ENCODE measurements around the gene SLC13A5.

The SLC13A5 gene

GRCh38 chr17:6638046-6638908 lies 74.9 kb downstream of the SLC13A5 start:
- Mint-ChIP-seq H3K36me3 (ENCODE audit: low read depth) (peaks cover 56% of the 10 kb centered on the region), H3K27ac (peak overlapping the region; percentile 66), H3K4me1 (ENCODE audit: low read depth) (peaks cover 45% of the 10 kb centered on the region), H3K27me3 (no peaks in the 10 kb centered on the region), H3K9me3 (no peaks in the 10 kb centered on the region), H3K4me3 (peak overlapping the region; percentile 89)
- no peak for DNase-seq

DNA sequence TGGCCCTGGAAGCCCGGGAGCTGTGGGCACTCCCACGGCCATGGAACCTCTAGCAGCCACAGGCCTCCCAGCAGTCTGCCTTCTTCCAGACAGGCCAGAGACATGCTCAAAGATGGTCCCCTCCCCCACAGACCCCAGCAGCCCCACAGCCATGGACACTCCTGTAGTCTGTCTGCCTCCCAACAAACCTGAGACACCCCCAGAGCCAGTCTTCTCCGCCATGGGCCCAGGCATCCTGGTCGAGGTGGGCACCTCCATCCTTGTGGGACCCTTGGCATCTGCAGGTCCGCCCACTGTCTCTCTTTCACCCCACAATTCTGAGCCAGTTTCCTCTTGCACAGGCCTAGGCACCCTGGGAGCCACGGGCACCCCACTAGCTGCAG lies 75.7 kb downstream of the SLC13A5 start:
- Mint-ChIP-seq H3K36me3 (ENCODE audit: low read depth) (peaks cover 56% of the 10 kb centered on the region), H3K27me3 (no peaks in the 10 kb centered on the region), H3K9me3 (no peaks in the 10 kb centered on the region), H3K4me1 (ENCODE audit: low read depth) (peaks cover 37% of the 10 kb centered on the region), H3K4me3 (no peak overlapping the region), H3K27ac (peak overlapping the region; percentile 66)
- DNase-seq, result no peak

- H3K4me3 Mint-ChIP-seq, result no peak overlapping the region
- no peaks in the 10 kb centered on the region for H3K27me3 Mint-ChIP-seq
- H3K9me3 Mint-ChIP-seq, result no peaks in the 10 kb centered on the region
- DNase-seq, result no peak
- H3K36me3 Mint-ChIP-seq (ENCODE audit: low read depth), result peaks cover 56% of the 10 kb centered on the region
- peaks cover 31% of the 10 kb centered on the region for H3K4me1 Mint-ChIP-seq (ENCODE audit: low read depth)
- no peak overlapping the region for H3K27ac Mint-ChIP-seq
Observed at GRCh38 chr17:6636616-6637457, 76.3 kb downstream of the SLC13A5 start.

DNA sequence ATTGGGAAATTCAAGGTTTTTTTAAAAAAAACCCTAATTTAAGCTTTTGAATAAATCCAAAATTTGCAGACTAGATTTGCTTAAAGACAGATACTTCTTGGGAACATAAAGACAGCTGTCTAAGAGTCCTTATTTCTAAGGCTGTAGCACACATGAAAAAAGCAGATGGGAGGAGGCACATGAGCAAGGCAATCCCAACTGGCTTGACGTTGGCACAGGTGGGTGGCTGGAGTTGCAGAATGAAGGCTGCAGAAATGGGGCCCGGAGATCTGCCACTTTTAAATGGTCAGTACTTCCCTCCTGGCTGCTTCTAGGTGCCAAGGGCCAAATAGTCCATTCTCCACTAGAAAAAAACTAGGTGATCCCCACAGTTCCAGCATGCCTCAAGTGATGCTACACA lies 77.1 kb downstream of the SLC13A5 start:
- no peak for DNase-seq
- Mint-ChIP-seq H3K27ac (no peak overlapping the region), H3K4me1 (ENCODE audit: low read depth) (peaks cover 26% of the 10 kb centered on the region), H3K36me3 (ENCODE audit: low read depth) (peaks cover 54% of the 10 kb centered on the region), H3K4me3 (no peak overlapping the region), H3K27me3 (no peaks in the 10 kb centered on the region), H3K9me3 (no peaks in the 10 kb centered on the region)

Measured in activated T-cell treated with anti-CD3 and anti-CD28 coated beads, Interleukin-2, amount 50 U/mL, for 24 hours (primary cell).